K562 (cell line): ENCODE measurements around the gene HMCN1. TPM values are rescaled to one million over a fixed set of nuclear protein-coding genes. Genes with fewer than 3 reads are reported as not detected.

Experiments
- ATAC-seq: fragments of 200-7000 bp; cut with Tn5 transposase; 3 replicates; pipeline ENCODE4 v1.9.1; 2020; ENCODE audit warnings: moderate library complexity
- BruUV-seq: library from RNA; stranded (reverse); fragments of 400-500 nt; replicated peaks from 2 replicates; lab custom pipeline; 2021; lab: Mats Ljungman, UMichigan
- CTCF ChIA-PET: fragments of 300-600 bp; formaldehyde crosslinking; extraction: SDS; loops from one replicate; lab custom pipeline; 2021; ENCODE audit warnings: low intra/inter-chr PET ratio; lab: Yijun Ruan, JAX
- POLR2A ChIA-PET: fragments of 300-600, 350-650 bp; sonication (Branson Sonifier 250); formaldehyde crosslinking; extraction: SDS; loops from one replicate; lab custom pipeline; 2021; ENCODE audit warnings: antibody characterized with exemption, inconsistent platforms; lab: Yijun Ruan, JAX
- DNase-seq, 4 experiments: peaks; one replicate each; pipeline versions ENCODE4 v3.0.0 to v3.0.0-alpha.2; 2011 to 2018; ENCODE audit warnings: low spot score in 3 of 4, mixed read lengths in 3 of 4; ENCODE audit errors: extremely low read depth in 1 of 4
- FAIRE-seq: peaks from 2 replicates; lab custom pipeline; 2011; peaks lifted over from hg19 to GRCh38; lab: Jason Lieb, UNC
- H2AFZ ChIP-seq: 2 replicates; pipeline ENCODE4 v1.6.0; 2011; ENCODE audit warnings: low read depth, low read length, control low read depth, inconsistent platforms
- H3K27ac ChIP-seq: fragments of 200-600 bp; 3 replicates; pipeline ENCODE4 v1.8.0; 2011; ENCODE audit warnings: low read depth, mild to moderate bottlenecking, control low read depth, inconsistent platforms, low read length, moderate library complexity, mixed read lengths; ENCODE audit errors: extremely low read depth
- H3K27me3 ChIP-seq, 2 experiments: fragments of 300-600 bp in 1 of 2; 2 replicates in 1 of 2; 3 replicates in 1 of 2; pipeline versions ENCODE4 v1.6.0 to v1.8.0; 2011; ENCODE audit warnings: inconsistent platforms in 2 of 2, low read length in 2 of 2, mild to moderate bottlenecking in 1 of 2, mixed read lengths in 1 of 2, moderate library complexity in 1 of 2; ENCODE audit not compliant: control insufficient read depth in 2 of 2, insufficient read depth in 2 of 2
- H3K36me3 ChIP-seq: fragments of 300-600 bp; 3 replicates; pipeline ENCODE4 v1.8.0; 2011; ENCODE audit warnings: mild to moderate bottlenecking, low read length, inconsistent platforms; ENCODE audit not compliant: control insufficient read depth, insufficient read depth
- H3K4me1 ChIP-seq, 2 experiments: fragments of 200-600 bp in 1 of 2; replicated peaks in 1 of 2; 2 replicates in 1 of 2; 3 replicates in 1 of 2; pipeline versions ENCODE4 v1.5.1 to v1.8.0; 2011; ENCODE audit warnings: inconsistent platforms in 2 of 2, low read length in 2 of 2, mild to moderate bottlenecking in 1 of 2, mixed read lengths in 1 of 2, moderate library complexity in 1 of 2; ENCODE audit not compliant: control insufficient read depth in 2 of 2, insufficient read depth in 2 of 2
- H3K4me2 ChIP-seq: 2 replicates; pipeline ENCODE4 v1.6.1; 2011; ENCODE audit warnings: low read length, control low read depth, inconsistent platforms, mixed read lengths; ENCODE audit not compliant: insufficient read depth
- H3K4me3 ChIP-seq: fragments of 200-600 bp; sonication (generic), shearing (Covaris generic); 2 replicates; pipeline ENCODE4 v1.5.1; 2016; ENCODE audit warnings: control low read depth, inconsistent platforms
- H3K79me2 ChIP-seq: fragments of 200-600 bp; 3 replicates; pipeline ENCODE4 v1.8.0; 2011; ENCODE audit warnings: low read length, inconsistent platforms; ENCODE audit not compliant: control insufficient read depth, insufficient read depth
- H3K9ac ChIP-seq, 2 experiments: 2 replicates each; pipeline versions ENCODE4 v1.6.0 to v1.6.1; 2011; ENCODE audit warnings: low read depth in 2 of 2, low read length in 2 of 2, control low read depth in 1 of 2, inconsistent platforms in 1 of 2, mild to moderate bottlenecking in 1 of 2, mixed read lengths in 1 of 2; ENCODE audit not compliant: insufficient read depth in 1 of 2
- H3K9me1 ChIP-seq: one replicate; pipeline ENCODE4 v1.6.0; 2011; ENCODE audit warnings: inconsistent platforms, mild to moderate bottlenecking, low read length, moderate library complexity; ENCODE audit not compliant: control insufficient read depth, insufficient read depth
- H3K9me3 ChIP-seq: replicated peaks from 2 replicates; pipeline ENCODE4 v1.5.1; 2011; ENCODE audit warnings: low read depth, low read length, inconsistent platforms; ENCODE audit not compliant: control insufficient read depth, insufficient read depth
- H4K20me1 ChIP-seq: replicated peaks from 2 replicates; pipeline ENCODE4 v1.6.1; 2011; ENCODE audit warnings: low read length, inconsistent platforms, mixed read lengths; ENCODE audit not compliant: control insufficient read depth, insufficient read depth
- ELF2 ChIP-seq: fragments of 250-450 bp; sonication (Bioruptor Pico); IDR thresholded peaks from 2 replicates; pipeline ENCODE4 v1.5.0; 2021; ENCODE audit warnings: mild to moderate bottlenecking
- JUNB ChIP-seq: fragments of 450-650 bp; formaldehyde crosslinking; conservative IDR thresholded peaks from 2 replicates; pipeline ENCODE4 v1.4.0; 2020; ENCODE audit warnings: mild to moderate bottlenecking
- MCM5 ChIP-seq: fragments of 450-650 bp; IDR thresholded peaks from 2 replicates; pipeline ENCODE4 v1.6.1; 2016; ENCODE audit warnings: low read depth
- MTF1 ChIP-seq: fragments of 250-450 bp; sonication (Bioruptor Pico); IDR thresholded peaks from 2 replicates; pipeline ENCODE4 v1.9.0; 2021; ENCODE audit warnings: moderate library complexity, mild to moderate bottlenecking, inconsistent platforms, borderline replicate concordance
- RNF2 ChIP-seq: sonication (generic); IDR thresholded peaks from 2 replicates; pipeline ENCODE4 v1.6.1; 2016
- in situ Hi-C: fragments of 300-500 bp; cut with MboI; formaldehyde crosslinking; loops from 4 replicates; pipeline ENCODE4 v1.15.0; 2018; ENCODE audit warnings: inconsistent platforms, mixed read lengths
- intact Hi-C: fragments of 100-400 bp; cut with micrococcal nuclease; formaldehyde crosslinking; loops from 2 replicates; pipeline ENCODE4 v1.14.2; 2022
- polyA plus RNA-seq, 8 experiments: library from polyadenylated mRNA; depleted of rRNA in 4 of 8; stranded (reverse) in 5 of 8; unstranded in 3 of 8; fragments of >200 nt; fragmentation: Nextera tagmentation in 2 of 8; fragmentation: Illumina TruSeq in 1 of 8; extraction: Ambion mirVana in 2 of 8; extraction: Trizol in 1 of 8; gene quantifications; 2 replicates each; pipeline versions ENCODE4 v1.2.1 to v1.2.3, GENCODE V29; 2011 to 2014; ENCODE audit warnings: inconsistent platforms in 1 of 8, missing spikeins in 1 of 8
- total RNA-seq, 7 experiments: library from RNA; depleted of rRNA in 6 of 7; stranded (reverse); fragments of >200 nt in 6 of 7; fragmentation: Illumina TruSeq in 2 of 7; extraction: Trizol in 2 of 7; gene quantifications; 2 replicates each; pipeline versions ENCODE4 v1.2.1 to v1.2.3, GENCODE V29; 2011 to 2021; ENCODE audit warnings: low replicate concordance in 1 of 7
- TF ChIP-seq, protein P1 (sequence below): fragments of 450-650 bp; IDR thresholded peaks from 2 replicates; pipeline ENCODE4 v1.6.1; 2016; ENCODE audit warnings: missing biosample characterization, missing genetic modification characterization
- TF ChIP-seq, protein P2 (sequence below): fragments of 200-800 bp; sonication (Bioruptor generic); IDR thresholded peaks from 2 replicates; pipeline ENCODE4 v1.6.1; 2016; ENCODE audit warnings: missing genetic modification characterization, missing compliant biosample characterization

HMCN1 gene
- total and polyA plus RNA-seq, 9 of the 15 experiments (the other 6 are each of a cell fraction or from before 2014, with no cell fraction given) = 0.07 to 0.36 (median 0.21) TPM

DNA sequence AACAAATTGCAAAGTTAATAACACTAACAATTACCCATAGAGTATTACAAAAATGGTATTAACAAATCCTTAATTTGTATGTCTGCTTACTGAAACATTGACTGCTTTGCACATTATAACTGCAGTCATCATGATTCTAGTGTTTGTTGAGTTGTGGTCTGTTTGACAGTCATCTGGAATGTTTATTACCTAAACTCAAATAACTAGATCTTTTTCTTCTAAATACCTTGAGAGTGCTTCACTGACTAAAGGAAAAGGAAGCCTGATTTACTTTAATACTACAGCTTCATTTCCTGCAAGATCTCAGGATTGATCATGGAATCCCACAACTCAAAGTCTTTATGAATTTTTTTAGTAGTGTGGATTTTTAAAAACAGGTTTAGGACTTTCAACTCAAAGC is 70.0 kb downstream of the HMCN1 start:
- ATAC-seq = no peak
- POLR2A ChIA-PET = no interaction called here
- CTCF ChIA-PET = no interaction called here

More for the DNA sequence above, 70.0 kb downstream of the HMCN1 start:
- Histone ChIP-seq H3K9me1 (no peaks in the 10 kb centered on the region), H3K9ac (no peak overlapping the region), H3K4me2 (no peak overlapping the region), H3K36me3 (no peaks in the 10 kb centered on the region), H3K79me2 (no peaks in the 10 kb centered on the region), H2AFZ (no peak overlapping the region), H3K4me3 (no peak overlapping the region)
- no peak for DNase-seq
- TF ChIP-seq MCM5 = no peak
- TF ChIP-seq MTF1 (CRISPR knock-in tag) = no peak
- no peak for TF ChIP-seq JUNB (CRISPR knock-in tag)
- no peak for TF ChIP-seq RNF2
- TF ChIP-seq, protein P1, sequence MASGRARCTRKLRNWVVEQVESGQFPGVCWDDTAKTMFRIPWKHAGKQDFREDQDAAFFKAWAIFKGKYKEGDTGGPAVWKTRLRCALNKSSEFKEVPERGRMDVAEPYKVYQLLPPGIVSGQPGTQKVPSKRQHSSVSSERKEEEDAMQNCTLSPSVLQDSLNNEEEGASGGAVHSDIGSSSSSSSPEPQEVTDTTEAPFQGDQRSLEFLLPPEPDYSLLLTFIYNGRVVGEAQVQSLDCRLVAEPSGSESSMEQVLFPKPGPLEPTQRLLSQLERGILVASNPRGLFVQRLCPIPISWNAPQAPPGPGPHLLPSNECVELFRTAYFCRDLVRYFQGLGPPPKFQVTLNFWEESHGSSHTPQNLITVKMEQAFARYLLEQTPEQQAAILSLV (tag) = no peak
- TF ChIP-seq, protein P2, sequence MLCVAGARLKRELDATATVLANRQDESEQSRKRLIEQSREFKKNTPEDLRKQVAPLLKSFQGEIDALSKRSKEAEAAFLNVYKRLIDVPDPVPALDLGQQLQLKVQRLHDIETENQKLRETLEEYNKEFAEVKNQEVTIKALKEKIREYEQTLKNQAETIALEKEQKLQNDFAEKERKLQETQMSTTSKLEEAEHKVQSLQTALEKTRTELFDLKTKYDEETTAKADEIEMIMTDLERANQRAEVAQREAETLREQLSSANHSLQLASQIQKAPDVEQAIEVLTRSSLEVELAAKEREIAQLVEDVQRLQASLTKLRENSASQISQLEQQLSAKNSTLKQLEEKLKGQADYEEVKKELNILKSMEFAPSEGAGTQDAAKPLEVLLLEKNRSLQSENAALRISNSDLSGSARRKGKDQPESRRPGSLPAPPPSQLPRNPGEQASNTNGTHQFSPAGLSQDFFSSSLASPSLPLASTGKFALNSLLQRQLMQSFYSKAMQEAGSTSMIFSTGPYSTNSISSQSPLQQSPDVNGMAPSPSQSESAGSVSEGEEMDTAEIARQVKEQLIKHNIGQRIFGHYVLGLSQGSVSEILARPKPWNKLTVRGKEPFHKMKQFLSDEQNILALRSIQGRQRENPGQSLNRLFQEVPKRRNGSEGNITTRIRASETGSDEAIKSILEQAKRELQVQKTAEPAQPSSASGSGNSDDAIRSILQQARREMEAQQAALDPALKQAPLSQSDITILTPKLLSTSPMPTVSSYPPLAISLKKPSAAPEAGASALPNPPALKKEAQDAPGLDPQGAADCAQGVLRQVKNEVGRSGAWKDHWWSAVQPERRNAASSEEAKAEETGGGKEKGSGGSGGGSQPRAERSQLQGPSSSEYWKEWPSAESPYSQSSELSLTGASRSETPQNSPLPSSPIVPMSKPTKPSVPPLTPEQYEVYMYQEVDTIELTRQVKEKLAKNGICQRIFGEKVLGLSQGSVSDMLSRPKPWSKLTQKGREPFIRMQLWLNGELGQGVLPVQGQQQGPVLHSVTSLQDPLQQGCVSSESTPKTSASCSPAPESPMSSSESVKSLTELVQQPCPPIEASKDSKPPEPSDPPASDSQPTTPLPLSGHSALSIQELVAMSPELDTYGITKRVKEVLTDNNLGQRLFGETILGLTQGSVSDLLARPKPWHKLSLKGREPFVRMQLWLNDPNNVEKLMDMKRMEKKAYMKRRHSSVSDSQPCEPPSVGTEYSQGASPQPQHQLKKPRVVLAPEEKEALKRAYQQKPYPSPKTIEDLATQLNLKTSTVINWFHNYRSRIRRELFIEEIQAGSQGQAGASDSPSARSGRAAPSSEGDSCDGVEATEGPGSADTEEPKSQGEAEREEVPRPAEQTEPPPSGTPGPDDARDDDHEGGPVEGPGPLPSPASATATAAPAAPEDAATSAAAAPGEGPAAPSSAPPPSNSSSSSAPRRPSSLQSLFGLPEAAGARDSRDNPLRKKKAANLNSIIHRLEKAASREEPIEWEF (CRISPR knock-in tag) = no peak
- TF ChIP-seq ELF2 (CRISPR knock-in tag) = no peak
- TF ChIP-seq, all 486 proteins: peak for 0
- intact Hi-C loops (no loop called here), in situ Hi-C loops (loop anchor here (25.0 kb wide), 1 partner anchor 408 kb away; no protein-coding TSS in a partner anchor)
- no peaks in the 10 kb centered on the region for H4K20me1 ChIP-seq
- no peak overlapping the region for H3K27ac ChIP-seq
- FAIRE-seq = no peak
- H3K9me3 ChIP-seq = no peaks in the 10 kb centered on the region; the same call in 1 of the 2 replicates
- no peaks in the 10 kb centered on the region for H3K27me3 ChIP-seq
- no TSS peak for BruUV-seq
- H3K4me1 ChIP-seq = no peaks in the 10 kb centered on the region
